Stimulated activated naive CD8-positive, alpha-beta T cell treated with anti-CD3 and anti-CD28 coated beads, Interleukin-15, Interleukin-2, amounts not matched to agents 100 ng/mL and 50 ng/mL, for 24 hours (primary cell): ENCODE results near the gene USP10.

Experiments
- H3K27ac Mint-ChIP-seq: one replicate; pipeline ENCODE4 v1.8.0; 2021; ENCODE audit warnings: mild to moderate bottlenecking, mixed read lengths
- H3K27me3 Mint-ChIP-seq: one replicate; pipeline ENCODE4 v1.8.0; 2021; ENCODE audit warnings: mixed read lengths
- H3K36me3 Mint-ChIP-seq: one replicate; pipeline ENCODE4 v1.8.0; 2021; ENCODE audit warnings: low read depth, mixed read lengths
- H3K4me1 Mint-ChIP-seq: one replicate; pipeline ENCODE4 v1.8.0; 2021; ENCODE audit warnings: low read depth, mixed read lengths
- H3K4me3 Mint-ChIP-seq: one replicate; pipeline ENCODE4 v1.8.0; 2021; ENCODE audit warnings: mild to moderate bottlenecking, mixed read lengths
- H3K9me3 Mint-ChIP-seq: one replicate; pipeline ENCODE4 v1.8.0; 2021; ENCODE audit warnings: mixed read lengths

Gene USP10, protein sequence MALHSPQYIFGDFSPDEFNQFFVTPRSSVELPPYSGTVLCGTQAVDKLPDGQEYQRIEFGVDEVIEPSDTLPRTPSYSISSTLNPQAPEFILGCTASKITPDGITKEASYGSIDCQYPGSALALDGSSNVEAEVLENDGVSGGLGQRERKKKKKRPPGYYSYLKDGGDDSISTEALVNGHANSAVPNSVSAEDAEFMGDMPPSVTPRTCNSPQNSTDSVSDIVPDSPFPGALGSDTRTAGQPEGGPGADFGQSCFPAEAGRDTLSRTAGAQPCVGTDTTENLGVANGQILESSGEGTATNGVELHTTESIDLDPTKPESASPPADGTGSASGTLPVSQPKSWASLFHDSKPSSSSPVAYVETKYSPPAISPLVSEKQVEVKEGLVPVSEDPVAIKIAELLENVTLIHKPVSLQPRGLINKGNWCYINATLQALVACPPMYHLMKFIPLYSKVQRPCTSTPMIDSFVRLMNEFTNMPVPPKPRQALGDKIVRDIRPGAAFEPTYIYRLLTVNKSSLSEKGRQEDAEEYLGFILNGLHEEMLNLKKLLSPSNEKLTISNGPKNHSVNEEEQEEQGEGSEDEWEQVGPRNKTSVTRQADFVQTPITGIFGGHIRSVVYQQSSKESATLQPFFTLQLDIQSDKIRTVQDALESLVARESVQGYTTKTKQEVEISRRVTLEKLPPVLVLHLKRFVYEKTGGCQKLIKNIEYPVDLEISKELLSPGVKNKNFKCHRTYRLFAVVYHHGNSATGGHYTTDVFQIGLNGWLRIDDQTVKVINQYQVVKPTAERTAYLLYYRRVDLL

DNA sequence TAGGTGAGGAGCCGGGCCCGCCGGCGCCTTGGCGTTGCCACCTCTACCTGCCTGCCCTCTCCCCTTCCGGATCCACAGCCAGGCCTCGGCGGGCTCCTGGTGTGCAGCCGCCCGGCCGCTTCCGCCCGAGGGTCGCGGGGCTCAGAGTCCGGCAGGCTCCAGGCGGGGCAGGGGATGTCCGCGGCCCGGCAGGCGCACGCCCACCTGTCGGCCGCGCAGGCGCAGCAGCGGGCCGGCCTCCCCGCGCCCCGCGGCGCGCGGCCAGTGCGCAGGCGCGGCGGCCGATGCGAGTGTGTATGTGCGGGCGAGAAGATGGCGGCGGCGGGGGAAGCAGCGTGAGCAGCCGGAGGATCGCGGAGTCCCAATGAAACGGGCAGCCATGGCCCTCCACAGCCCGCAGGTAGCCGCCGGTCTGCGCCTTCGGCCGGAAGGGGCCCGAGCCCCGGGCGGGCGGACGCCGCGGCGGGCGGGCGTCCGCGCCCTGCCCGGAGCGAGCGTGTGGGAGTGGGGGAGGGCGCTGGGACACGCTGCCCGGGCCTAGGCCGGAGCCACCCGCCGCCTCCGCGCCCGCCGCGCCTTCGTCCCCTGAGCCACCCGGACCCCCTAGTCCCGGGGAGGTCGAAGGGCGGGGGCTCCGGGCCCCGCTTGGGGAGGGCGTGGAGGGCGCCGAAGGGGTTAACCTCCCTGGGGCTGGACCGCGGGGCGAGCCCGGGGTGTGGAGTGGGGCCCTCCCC is at the start of gene USP10:
Gene USP10 (plus strand): TSS at position 289 of the 734 bp plus-strand sequence. CDS start 91 bp downstream, at position 380.
- peaks cover 25% of the 10 kb centered on the region for H3K36me3 Mint-ChIP-seq
- H3K4me3 Mint-ChIP-seq, result peak within 1 kb of the TSS; percentile 98
- peak within 1 kb of the TSS; percentile 95 for H3K27ac Mint-ChIP-seq
- peaks cover 45% of the 10 kb centered on the region for H3K4me1 Mint-ChIP-seq
- no peaks in the 10 kb centered on the region for H3K27me3 Mint-ChIP-seq
- no peaks in the 10 kb centered on the region for H3K9me3 Mint-ChIP-seq

DNA sequence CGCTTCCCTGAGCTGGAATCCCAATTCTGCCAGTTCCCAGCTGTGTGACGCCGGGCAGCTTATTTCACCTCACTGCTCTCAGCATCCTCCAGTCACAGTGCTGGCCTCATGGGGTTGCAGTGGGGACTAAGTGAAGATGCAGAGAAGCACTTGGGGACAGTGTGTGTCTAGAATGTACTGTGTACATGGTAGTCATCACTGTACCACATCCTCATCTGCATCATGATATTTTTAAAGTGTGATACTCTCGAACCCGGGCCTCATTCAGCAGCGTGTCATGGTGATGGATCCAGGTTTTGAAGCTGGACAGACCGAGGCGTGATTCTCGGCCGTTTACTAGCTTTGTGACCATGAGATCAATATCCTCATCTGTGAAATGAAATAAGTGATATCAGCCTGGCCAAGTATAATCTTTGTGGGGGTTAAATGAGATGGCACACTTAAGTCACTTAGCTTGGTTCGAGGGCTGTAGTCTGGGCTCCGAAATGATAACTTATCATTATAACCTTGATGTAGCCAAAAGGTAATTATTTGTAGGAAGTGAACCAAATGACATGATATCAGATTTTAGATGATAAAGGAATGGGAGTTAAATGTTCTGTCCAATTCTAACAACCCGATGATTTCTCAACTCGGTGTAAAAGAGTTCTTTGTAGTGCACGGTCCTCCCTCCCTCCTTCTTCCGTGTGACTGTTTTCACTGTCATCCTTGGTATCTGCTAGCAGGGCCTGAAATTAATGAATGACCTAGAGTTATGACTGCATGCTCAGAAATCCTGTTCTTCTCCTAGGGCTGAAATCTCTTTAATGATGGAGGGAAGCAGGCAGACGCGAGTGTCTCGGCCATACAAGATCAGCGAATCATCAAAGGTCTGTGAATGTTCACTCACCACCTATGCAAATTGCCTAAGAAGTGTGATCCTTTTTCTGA is 49.5 kb upstream of the USP10 start:
- H3K36me3 Mint-ChIP-seq, result peaks cover 31% of the 10 kb centered on the region
- peaks cover 58% of the 10 kb centered on the region for H3K4me1 Mint-ChIP-seq
- H3K27ac Mint-ChIP-seq, result no peak overlapping the region

DNA sequence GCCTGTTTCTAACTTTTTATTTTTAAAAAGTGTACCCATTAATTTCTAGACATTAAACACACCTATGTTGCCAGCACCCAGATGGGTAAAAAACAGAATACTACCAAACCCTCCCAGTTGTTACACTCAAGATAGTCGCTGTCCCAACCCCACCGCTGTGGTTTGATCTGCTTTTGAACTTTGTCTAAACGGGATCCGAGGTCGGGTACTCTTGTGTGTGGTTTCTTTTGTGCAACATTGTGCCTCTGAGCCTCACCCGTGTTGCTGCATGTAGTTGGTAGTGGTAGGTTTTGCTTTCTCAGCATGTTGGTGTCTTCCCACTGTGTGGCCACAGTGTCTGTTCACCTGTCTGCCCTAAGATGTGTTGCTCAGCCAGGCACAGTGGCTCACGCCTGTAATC is 47.2 kb upstream of the USP10 start:
- Mint-ChIP-seq H3K36me3 (peaks cover 37% of the 10 kb centered on the region), H3K4me3 (peak overlapping the region; percentile 4), H3K4me1 (peaks cover 72% of the 10 kb centered on the region), H3K9me3 (no peaks in the 10 kb centered on the region), H3K27me3 (peaks cover 3% of the 10 kb centered on the region), H3K27ac (no peak overlapping the region)

More for the DNA sequence above, 49.5 kb upstream of the USP10 start:
- Mint-ChIP-seq H3K9me3 (no peaks in the 10 kb centered on the region), H3K4me3 (peak overlapping the region; percentile 53), H3K27me3 (peaks cover 4% of the 10 kb centered on the region)

DNA sequence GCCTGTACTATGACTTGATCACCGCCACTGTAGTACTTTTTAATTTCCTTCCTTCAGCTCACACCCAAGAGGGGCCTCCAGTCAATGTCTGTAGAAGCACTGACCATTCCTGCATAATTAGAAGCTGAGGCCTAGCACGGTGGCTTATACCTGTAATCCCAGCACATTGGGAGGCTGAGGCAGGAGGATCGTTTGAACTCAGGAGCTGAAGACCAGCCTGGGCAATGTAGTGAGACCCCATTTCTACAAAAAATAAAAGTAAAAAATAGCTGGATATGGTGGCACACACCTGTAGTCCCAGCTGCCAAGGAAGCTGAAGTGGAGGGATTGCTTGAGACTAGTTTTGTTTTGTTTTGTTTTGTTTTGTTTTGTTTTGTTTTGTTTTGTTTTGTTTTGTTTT is 45.6 kb upstream of the USP10 start:
- H3K27ac Mint-ChIP-seq, result no peak overlapping the region
- H3K4me3 Mint-ChIP-seq, result no peak overlapping the region
- no peaks in the 10 kb centered on the region for H3K9me3 Mint-ChIP-seq
- peaks cover 54% of the 10 kb centered on the region for H3K36me3 Mint-ChIP-seq
- peaks cover 67% of the 10 kb centered on the region for H3K4me1 Mint-ChIP-seq
- no peaks in the 10 kb centered on the region for H3K27me3 Mint-ChIP-seq

DNA sequence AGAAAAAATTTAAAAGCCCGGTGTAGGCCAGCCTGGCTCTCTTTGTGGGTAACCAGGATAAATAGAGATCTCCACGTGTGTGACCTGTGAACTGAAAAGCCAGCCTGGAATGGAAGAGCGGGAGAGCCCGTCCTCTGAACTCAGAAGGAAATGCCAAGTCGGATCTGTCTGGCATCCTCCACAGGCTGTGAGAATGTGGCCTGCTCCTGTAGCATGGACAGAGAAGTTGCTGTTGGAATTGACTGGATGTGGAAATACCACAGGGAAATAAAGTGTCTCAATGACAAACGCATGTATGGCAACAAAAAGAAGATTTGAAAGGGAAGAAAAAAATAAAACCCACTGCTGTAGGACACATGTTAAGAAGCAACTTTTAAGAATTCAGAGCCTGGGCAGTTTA is 44.8 kb upstream of the USP10 start:
- Mint-ChIP-seq H3K9me3 (no peaks in the 10 kb centered on the region), H3K27me3 (no peaks in the 10 kb centered on the region), H3K4me3 (no peak overlapping the region), H3K27ac (no peak overlapping the region), H3K36me3 (peaks cover 58% of the 10 kb centered on the region), H3K4me1 (peaks cover 61% of the 10 kb centered on the region)

DNA sequence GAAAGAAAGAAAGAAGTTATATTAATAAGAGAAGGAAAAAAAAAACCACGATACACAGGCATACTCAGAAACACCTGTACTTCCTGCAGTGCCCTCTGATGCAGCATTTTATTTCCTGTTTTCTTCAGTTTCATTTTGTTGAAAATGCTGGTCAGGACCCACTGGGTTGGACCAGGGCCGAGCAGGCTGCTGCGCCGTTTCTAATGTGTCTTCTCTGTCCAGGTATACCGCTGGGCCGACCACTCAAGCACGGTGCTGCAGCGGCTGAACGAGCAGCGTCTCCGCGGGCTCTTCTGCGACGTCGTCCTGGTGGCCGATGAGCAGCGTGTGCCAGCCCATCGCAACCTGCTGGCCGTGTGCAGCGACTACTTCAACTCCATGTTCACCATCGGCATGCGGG is 43.2 kb upstream of the USP10 start:
- Mint-ChIP-seq H3K27me3 (no peaks in the 10 kb centered on the region), H3K4me1 (peaks cover 51% of the 10 kb centered on the region), H3K4me3 (no peak overlapping the region), H3K9me3 (no peaks in the 10 kb centered on the region), H3K27ac (peak overlapping the region; percentile 70), H3K36me3 (peaks cover 62% of the 10 kb centered on the region)

DNA sequence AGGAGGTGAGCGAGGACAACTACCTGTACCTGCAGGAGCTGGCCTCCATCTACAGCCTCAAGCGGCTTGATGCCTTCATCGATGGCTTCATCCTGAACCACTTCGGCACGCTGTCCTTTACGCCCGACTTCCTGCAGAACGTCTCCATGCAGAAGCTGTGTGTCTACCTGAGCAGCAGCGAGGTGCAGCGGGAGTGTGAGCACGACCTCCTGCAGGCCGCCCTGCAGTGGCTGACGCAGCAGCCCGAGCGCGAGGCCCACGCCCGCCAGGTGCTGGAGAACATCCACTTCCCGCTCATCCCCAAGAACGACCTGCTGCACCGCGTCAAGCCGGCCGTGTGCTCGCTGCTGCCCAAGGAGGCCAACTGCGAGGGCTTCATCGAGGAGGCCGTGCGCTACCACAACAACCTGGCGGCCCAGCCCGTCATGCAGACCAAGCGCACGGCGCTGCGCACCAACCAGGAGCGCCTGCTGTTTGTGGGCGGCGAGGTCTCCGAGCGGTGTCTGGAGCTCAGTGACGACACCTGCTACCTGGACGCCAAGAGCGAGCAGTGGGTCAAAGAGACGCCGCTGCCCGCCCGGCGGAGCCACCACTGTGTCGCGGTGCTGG is 42.5 kb upstream of the USP10 start:
- Mint-ChIP-seq H3K4me1 (peaks cover 44% of the 10 kb centered on the region), H3K27me3 (no peaks in the 10 kb centered on the region), H3K27ac (no peak overlapping the region), H3K36me3 (peaks cover 61% of the 10 kb centered on the region), H3K9me3 (no peaks in the 10 kb centered on the region), H3K4me3 (no peak overlapping the region)

DNA sequence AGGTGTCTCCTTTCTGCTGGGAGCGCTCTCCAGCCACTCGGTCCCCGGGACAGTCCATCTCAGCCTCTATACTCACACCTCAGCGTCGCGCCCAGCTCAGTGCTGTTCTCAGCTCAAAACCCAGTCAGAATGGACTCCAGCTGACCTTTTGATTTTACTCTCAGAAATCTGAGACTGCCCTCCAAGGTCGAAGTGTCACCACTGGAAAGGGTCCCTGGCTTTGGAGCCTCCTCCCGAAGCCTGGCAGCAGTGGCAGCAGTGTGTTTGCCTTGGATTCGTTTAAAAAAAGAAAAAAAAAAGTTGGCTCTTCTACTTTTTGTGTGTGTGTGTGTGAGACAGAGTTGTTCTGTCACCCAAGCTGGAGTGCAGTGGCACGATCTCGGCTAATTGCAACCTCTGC is 41.1 kb upstream of the USP10 start:
- H3K36me3 Mint-ChIP-seq, result peaks cover 63% of the 10 kb centered on the region
- no peak overlapping the region for H3K4me3 Mint-ChIP-seq
- H3K9me3 Mint-ChIP-seq, result no peaks in the 10 kb centered on the region
- no peak overlapping the region for H3K27ac Mint-ChIP-seq
- no peaks in the 10 kb centered on the region for H3K27me3 Mint-ChIP-seq
- H3K4me1 Mint-ChIP-seq, result peaks cover 36% of the 10 kb centered on the region

DNA sequence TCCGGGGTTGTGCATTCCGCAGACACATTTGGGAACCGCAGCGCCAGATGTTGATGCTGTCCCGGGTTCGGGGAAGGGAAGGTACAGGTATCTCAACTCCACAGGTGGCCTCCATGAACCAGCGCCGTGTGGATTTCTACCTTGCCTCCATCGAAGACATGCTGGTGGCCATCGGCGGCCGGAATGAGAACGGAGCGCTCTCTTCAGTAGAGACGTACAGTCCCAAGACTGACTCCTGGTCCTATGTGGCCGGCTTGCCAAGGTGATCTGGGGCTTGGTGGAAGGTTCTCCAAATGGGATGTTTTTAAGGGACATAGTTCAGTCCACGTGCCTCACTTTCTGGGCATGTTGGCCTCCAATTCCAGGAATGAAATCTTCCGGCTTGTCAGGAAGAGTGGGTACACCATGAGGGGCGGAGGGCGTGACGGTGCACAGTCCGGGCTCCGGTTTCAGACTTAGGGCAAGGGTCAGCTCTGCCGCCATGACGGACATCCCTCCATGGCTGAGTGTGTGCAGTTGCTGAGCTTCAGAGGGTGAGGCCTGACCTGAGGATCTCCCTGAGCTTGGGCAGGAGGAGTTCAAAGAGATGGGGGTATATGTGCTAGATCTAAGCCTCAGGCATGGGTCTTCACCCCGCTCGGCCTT is 40.0 kb upstream of the USP10 start:
- Mint-ChIP-seq H3K27me3 (no peaks in the 10 kb centered on the region), H3K4me3 (no peak overlapping the region), H3K36me3 (peaks cover 71% of the 10 kb centered on the region), H3K9me3 (no peaks in the 10 kb centered on the region), H3K4me1 (peaks cover 38% of the 10 kb centered on the region), H3K27ac (no peak overlapping the region)

DNA sequence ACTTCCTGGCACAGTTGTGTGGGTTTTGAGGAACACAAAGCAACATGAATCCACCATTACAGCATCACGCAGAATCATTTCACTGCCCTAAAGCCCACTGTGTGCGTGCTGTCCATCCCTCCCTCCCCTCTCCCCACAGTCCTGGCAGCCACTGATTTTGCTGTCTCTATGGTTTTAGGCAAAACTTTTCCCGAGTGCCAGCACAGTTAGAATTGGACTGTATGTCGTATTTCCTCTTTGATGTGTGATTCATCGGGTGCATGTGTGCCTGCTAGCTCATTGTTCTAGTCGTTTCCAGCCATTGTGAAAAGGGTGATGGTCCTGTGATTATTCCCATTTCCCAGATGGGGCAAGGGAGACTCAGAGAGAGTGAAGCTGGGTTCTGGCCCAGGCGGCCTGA is 38.8 kb upstream of the USP10 start:
- Mint-ChIP-seq H3K27me3 (no peaks in the 10 kb centered on the region), H3K27ac (no peak overlapping the region), H3K4me3 (no peak overlapping the region), H3K4me1 (peaks cover 29% of the 10 kb centered on the region), H3K36me3 (peaks cover 68% of the 10 kb centered on the region), H3K9me3 (no peaks in the 10 kb centered on the region)

DNA sequence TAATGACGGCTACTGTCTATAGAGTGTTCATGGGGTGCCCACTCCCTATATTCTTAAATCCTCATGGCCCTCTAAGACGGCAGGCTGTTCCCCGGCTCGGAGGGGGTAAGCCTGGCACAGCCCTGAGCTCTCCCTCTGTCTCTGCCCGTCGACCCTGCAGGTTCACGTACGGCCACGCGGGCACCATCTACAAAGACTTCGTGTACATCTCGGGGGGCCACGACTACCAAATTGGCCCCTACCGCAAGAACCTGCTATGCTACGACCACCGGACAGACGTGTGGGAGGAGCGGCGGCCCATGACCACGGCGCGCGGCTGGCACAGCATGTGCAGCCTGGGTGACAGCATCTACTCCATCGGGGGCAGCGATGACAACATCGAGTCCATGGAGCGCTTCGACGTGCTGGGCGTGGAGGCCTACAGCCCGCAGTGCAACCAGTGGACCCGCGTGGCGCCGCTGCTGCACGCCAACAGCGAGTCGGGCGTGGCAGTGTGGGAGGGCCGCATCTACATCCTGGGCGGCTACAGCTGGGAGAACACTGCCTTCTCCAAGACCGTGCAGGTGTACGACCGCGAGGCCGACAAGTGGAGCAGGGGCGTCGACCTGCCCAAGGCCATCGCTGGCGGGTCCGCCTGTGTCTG is 38.3 kb upstream of the USP10 start:
- Mint-ChIP-seq H3K27me3 (no peaks in the 10 kb centered on the region), H3K27ac (no peak overlapping the region), H3K36me3 (peaks cover 68% of the 10 kb centered on the region), H3K4me1 (peaks cover 28% of the 10 kb centered on the region), H3K4me3 (no peak overlapping the region), H3K9me3 (no peaks in the 10 kb centered on the region)

DNA sequence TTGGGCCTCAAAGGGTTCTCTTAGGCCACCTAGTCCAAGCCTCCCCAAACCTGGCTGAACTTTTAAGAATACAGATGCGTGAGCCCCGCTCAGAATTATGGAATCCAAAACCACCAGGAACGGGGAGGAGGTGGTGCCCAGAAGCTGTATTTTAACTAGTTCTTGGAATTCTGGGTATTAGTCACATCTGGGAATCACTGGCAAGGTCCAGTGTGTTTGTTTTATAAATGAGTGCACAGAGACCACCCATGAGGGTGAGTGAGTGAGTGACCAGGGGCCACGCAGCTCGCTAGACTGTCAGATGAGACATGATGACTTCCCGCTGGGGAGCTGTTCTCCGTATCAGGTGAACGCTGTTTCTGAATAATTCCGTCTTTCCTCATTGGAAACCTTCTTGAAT is 37.3 kb upstream of the USP10 start:
- no peaks in the 10 kb centered on the region for H3K27me3 Mint-ChIP-seq
- H3K27ac Mint-ChIP-seq, result no peak overlapping the region
- peaks cover 64% of the 10 kb centered on the region for H3K36me3 Mint-ChIP-seq
- H3K4me1 Mint-ChIP-seq, result peaks cover 24% of the 10 kb centered on the region
- no peaks in the 10 kb centered on the region for H3K9me3 Mint-ChIP-seq
- H3K4me3 Mint-ChIP-seq, result no peak overlapping the region

DNA sequence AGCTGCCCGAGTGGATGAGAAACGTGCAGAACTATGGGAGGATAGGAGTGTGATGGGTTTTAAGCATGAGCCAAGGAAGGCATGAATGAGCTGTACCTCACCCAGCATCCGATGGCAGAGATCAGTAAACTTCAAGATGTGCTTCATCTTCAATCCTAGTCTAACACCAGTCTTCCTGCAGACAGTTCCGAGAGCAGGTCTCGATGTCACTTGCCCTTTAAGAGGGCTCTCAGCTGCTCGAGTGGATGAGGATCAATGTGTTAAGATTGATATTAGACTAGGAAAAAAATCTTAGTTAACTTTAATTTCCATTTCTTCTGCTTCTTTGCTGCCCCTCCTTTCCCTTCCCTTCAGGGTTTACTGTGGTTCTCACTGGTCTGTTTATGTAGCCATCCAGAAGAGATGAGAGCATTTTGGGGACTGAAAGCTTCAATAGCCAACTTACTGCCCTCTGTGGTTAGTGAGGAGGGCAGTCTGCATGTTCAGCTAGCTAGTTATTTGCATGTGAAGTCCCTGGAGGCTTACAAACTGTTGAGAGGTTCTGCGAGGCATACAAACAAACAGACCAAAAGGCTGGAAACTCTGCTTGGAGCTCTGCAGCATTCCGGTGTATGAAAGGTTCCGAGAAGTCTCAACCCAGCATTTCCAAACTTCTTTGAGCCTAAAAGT is 36.2 kb upstream of the USP10 start:
- Mint-ChIP-seq H3K4me3 (no peak overlapping the region), H3K9me3 (no peaks in the 10 kb centered on the region), H3K36me3 (peaks cover 56% of the 10 kb centered on the region), H3K4me1 (peaks cover 22% of the 10 kb centered on the region), H3K27ac (no peak overlapping the region), H3K27me3 (no peaks in the 10 kb centered on the region)
